GM23338 (cell line): Measurements from ENCODE around the gene SPSB4. TPM values are rescaled to one million over a fixed set of nuclear protein-coding genes. Genes with fewer than 3 reads are reported as not detected.

Experiments used
- ATAC-seq: fragments of 200-7000 bp; cut with Tn5 transposase; 3 replicates; pipeline ENCODE4 v1.9.1; 2020
- DNase-seq: peaks from one replicate; pipeline ENCODE4 v3.0.0-alpha.2; 2015; ENCODE audit warnings: low spot score
- H2AFZ ChIP-seq: fragments of 200-600 bp; sonication (generic); 2 replicates; pipeline ENCODE4 v1.8.0; 2016; ENCODE audit warnings: antibody characterized with exemption, mild to moderate bottlenecking, moderate library complexity
- H3F3A ChIP-seq: fragments of 200-600 bp; sonication (generic); replicated peaks from 2 replicates; pipeline ENCODE4 v1.8.0; 2017; ENCODE audit warnings: antibody characterized with exemption, mixed run types, low read depth
- H3K27ac ChIP-seq: fragments of 200-600 bp; sonication (generic); 2 replicates; pipeline ENCODE4 v1.6.1; 2016; ENCODE audit warnings: low read depth
- H3K27me3 ChIP-seq: fragments of 200-600 bp; sonication (generic); 2 replicates; pipeline ENCODE4 v1.8.0; 2016; ENCODE audit warnings: mild to moderate bottlenecking, mixed run types, moderate library complexity; ENCODE audit not compliant: insufficient read depth
- H3K36me3 ChIP-seq: fragments of 200-600 bp; sonication (generic); 2 replicates; pipeline ENCODE4 v1.8.0; 2016; ENCODE audit warnings: mild to moderate bottlenecking; ENCODE audit not compliant: insufficient read depth
- H3K4me1 ChIP-seq: fragments of 200-600 bp; sonication (generic); 2 replicates; pipeline ENCODE4 v1.8.0; 2016; ENCODE audit warnings: mild to moderate bottlenecking, moderate library complexity; ENCODE audit not compliant: insufficient read depth
- H3K4me2 ChIP-seq: fragments of 200-600 bp; sonication (generic); 2 replicates; pipeline ENCODE4 v1.7.1; 2017; ENCODE audit warnings: mixed run types
- H3K4me3 ChIP-seq: fragments of 200-600 bp; sonication (generic); 2 replicates; pipeline ENCODE4 v1.6.1; 2016; ENCODE audit warnings: mixed run types
- H3K79me2 ChIP-seq: fragments of 200-600 bp; sonication (generic); replicated peaks from 2 replicates; pipeline ENCODE4 v1.8.0; 2017; ENCODE audit warnings: mild to moderate bottlenecking; ENCODE audit not compliant: insufficient read depth
- H3K9me2 ChIP-seq: fragments of 200-600 bp; sonication (generic); 2 replicates; pipeline ENCODE4 v1.8.0; 2017; ENCODE audit not compliant: insufficient read depth
- H4K20me1 ChIP-seq: fragments of 200-600 bp; sonication (generic); replicated peaks from 2 replicates; pipeline ENCODE4 v1.8.0; 2017; ENCODE audit warnings: mild to moderate bottlenecking; ENCODE audit not compliant: insufficient read depth
- H3K27ac Mint-ChIP-seq: 2 replicates; pipeline ENCODE4 v1.8.0; 2020; ENCODE audit warnings: inconsistent platforms, mild to moderate bottlenecking, moderate library complexity, mixed read lengths
- H3K27me3 Mint-ChIP-seq: 3 replicates; pipeline ENCODE4 v1.8.0; 2022; ENCODE audit warnings: low read depth, mild to moderate bottlenecking, moderate library complexity, mixed read lengths, inconsistent platforms; ENCODE audit not compliant: insufficient read depth, poor library complexity
- H3K36me3 Mint-ChIP-seq: 3 replicates; pipeline ENCODE4 v1.8.0; 2021; ENCODE audit warnings: low read depth, mild to moderate bottlenecking, inconsistent platforms, moderate library complexity, mixed read lengths
- H3K4me1 Mint-ChIP-seq: 3 replicates; pipeline ENCODE4 v1.8.0; 2020; ENCODE audit warnings: mild to moderate bottlenecking, inconsistent platforms, mixed read lengths
- H3K4me3 Mint-ChIP-seq: 3 replicates; pipeline ENCODE4 v1.8.0; 2021; ENCODE audit warnings: moderate library complexity, mild to moderate bottlenecking, inconsistent platforms, mixed read lengths
- H3K9me3 Mint-ChIP-seq: 3 replicates; pipeline ENCODE4 v1.8.0; 2020; ENCODE audit warnings: moderate library complexity, mild to moderate bottlenecking, inconsistent platforms, mixed read lengths
- CREB1 ChIP-seq: fragments of 250-450 bp; sonication (Bioruptor Pico); IDR thresholded peaks from 2 replicates; pipeline ENCODE4 v1.5.0; 2020; ENCODE audit warnings: low read depth, mild to moderate bottlenecking, moderate library complexity
- JUNB ChIP-seq: IDR thresholded peaks from one replicate; pipeline ENCODE4 v1.6.1; 2016; ENCODE audit warnings: antibody characterized with exemption; ENCODE audit not compliant: unreplicated experiment
- NANOG ChIP-seq: IDR thresholded peaks from 2 replicates; pipeline ENCODE4 v1.6.1; 2016; ENCODE audit warnings: antibody characterized with exemption, borderline replicate concordance
- POLR2AphosphoS5 ChIP-seq: IDR thresholded peaks from 2 replicates; pipeline ENCODE4 v1.6.1; 2016; ENCODE audit warnings: antibody characterized with exemption, low read depth
- ZNF114 ChIP-seq: fragments of 250-450 bp; sonication (Bioruptor Pico); IDR thresholded peaks from 2 replicates; pipeline ENCODE4 v1.5.0; 2020; ENCODE audit warnings: mild to moderate bottlenecking, moderate library complexity
- polyA plus RNA-seq: library from polyadenylated mRNA; unstranded; fragments of >200 nt; fragmentation: Nextera tagmentation; extraction: Ambion mirVana; gene quantifications from 2 replicates; pipeline ENCODE4 v1.2.1, GENCODE V29; 2016
- total RNA-seq: library from RNA; depleted of rRNA; stranded (reverse); fragments of >200 nt; shearing (Covaris generic); gene quantifications from 2 replicates; pipeline ENCODE4 v1.2.3, GENCODE V29; 2014
- TF ChIP-seq, protein P1 (sequence below): fragments of 250-450 bp; sonication (Bioruptor Pico); IDR thresholded peaks from 2 replicates; pipeline ENCODE4 v1.5.0; 2020; ENCODE audit warnings: mild to moderate bottlenecking, moderate library complexity
- TF ChIP-seq, protein P2 (sequence below): IDR thresholded peaks from one replicate; pipeline ENCODE4 v1.6.1; 2018; ENCODE audit warnings: antibody characterized with exemption; ENCODE audit not compliant: unreplicated experiment
- TF ChIP-seq, protein P3 (sequence below), 2 experiments: fragments of 200-600 bp in 1 of 2; sonication (generic) in 1 of 2; conservative IDR thresholded peaks; 2 replicates each; pipeline versions ENCODE4 v1.5.1 to v1.6.1; 2016 to 2017; ENCODE audit warnings: antibody characterized with exemption in 2 of 2, low read depth in 2 of 2, mild to moderate bottlenecking in 2 of 2, moderate library complexity in 1 of 2
- TF ChIP-seq, protein P4 (sequence below): IDR thresholded peaks from 2 replicates; pipeline ENCODE4 v1.6.1; 2016; ENCODE audit warnings: antibody characterized with exemption

The SPSB4 gene
- total and polyA plus RNA-seq, 2 experiments from 2014 or later: 6.7 to 25.9 TPM

DNA sequence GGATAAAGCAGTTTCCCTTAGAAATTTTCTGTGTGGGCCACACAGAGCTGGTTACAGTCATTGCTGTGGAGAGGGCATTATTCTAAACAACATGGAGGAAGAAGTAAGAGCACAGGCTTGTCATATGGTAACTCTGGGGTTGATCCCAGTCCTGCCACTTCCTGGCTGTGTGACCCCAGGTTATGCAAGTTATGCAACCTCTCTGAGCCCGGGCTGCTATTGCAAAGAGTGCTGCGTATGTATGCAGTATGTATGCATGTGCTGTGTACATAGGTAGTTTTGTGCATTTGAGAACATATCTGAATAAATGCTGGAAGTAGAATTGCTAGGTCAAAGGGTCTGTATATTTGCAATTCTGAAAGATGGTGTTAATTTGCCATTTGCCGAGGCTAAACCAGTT lies 9.2 kb downstream of the SPSB4 start:
- TF ChIP-seq CREB1 (CRISPR knock-in tag) (no peak), NANOG (no peak), POLR2AphosphoS5 (no peak), ZNF114 (CRISPR knock-in tag) (no peak)
- H2AFZ ChIP-seq: no peak overlapping the region
- H3K4me2 ChIP-seq: no peak overlapping the region
- Mint-ChIP-seq H3K4me1 (peaks cover 32% of the 10 kb centered on the region), H3K4me3 (no peak overlapping the region), H3K27me3 (peaks cover 5% of the 10 kb centered on the region), H3K36me3 (peaks cover 5% of the 10 kb centered on the region), H3K27ac (no peak overlapping the region), H3K9me3 (peaks cover 4% of the 10 kb centered on the region; the same call in 1 of the 3 replicates)
- no peaks in the 10 kb centered on the region for H3K9me2 ChIP-seq
- peaks cover 17% of the 10 kb centered on the region for H3K79me2 ChIP-seq
- DNase-seq (no peak), ATAC-seq (no peak)
- no peaks in the 10 kb centered on the region for H3F3A ChIP-seq
- H3K27me3 ChIP-seq: no peaks in the 10 kb centered on the region
- no peak overlapping the region for H3K27ac ChIP-seq
- no peaks in the 10 kb centered on the region; the same call in 1 of the 2 replicates for H4K20me1 ChIP-seq
- no peaks in the 10 kb centered on the region for H3K36me3 ChIP-seq
- no peak overlapping the region for H3K4me3 ChIP-seq
- peaks cover 3% of the 10 kb centered on the region; the same call in 1 of the 2 replicates for H3K4me1 ChIP-seq

DNA sequence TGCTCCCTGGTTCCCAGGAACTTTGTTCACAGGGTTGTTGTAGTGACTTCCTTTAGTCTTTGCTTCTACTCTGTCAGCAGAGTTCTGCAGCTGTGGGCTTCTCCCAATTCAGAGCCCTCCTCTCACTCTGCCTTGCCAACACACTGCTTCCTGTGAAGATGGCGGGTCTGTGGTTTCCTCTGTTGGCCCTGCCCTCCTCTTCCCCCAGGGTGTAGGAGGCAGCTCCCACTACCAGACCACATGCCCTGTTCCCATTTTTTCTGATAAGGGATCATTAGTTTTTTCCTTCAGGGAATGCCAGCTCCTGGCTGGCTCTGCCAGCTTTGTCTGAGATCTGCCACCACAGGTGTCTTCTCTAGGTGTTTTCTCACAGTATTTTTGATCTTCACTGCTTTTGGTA lies 12.7 kb downstream of the SPSB4 start:
- ATAC-seq (peak; percentile 35; the same call in 1 of the 3 replicates), DNase-seq (no peak)
- Histone ChIP-seq H3K4me2 (no peak overlapping the region), H3K4me1 (peaks cover 3% of the 10 kb centered on the region; the same call in 1 of the 2 replicates), H3K27me3 (no peaks in the 10 kb centered on the region), H3K4me3 (no peak overlapping the region), H3K27ac (no peak overlapping the region), H3K79me2 (peaks cover 14% of the 10 kb centered on the region), H4K20me1 (no peaks in the 10 kb centered on the region; the same call in 1 of the 2 replicates), H3F3A (no peaks in the 10 kb centered on the region), H3K36me3 (no peaks in the 10 kb centered on the region), H3K9me2 (no peaks in the 10 kb centered on the region), H2AFZ (no peak overlapping the region)
- Mint-ChIP-seq H3K27me3 (peaks cover 5% of the 10 kb centered on the region), H3K27ac (no peak overlapping the region; the same call in 1 of the 2 replicates), H3K4me1 (peaks cover 23% of the 10 kb centered on the region), H3K4me3 (no peak overlapping the region), H3K9me3 (peaks cover 4% of the 10 kb centered on the region; the same call in 1 of the 3 replicates), H3K36me3 (peaks cover 12% of the 10 kb centered on the region)
- TF ChIP-seq, protein P1, sequence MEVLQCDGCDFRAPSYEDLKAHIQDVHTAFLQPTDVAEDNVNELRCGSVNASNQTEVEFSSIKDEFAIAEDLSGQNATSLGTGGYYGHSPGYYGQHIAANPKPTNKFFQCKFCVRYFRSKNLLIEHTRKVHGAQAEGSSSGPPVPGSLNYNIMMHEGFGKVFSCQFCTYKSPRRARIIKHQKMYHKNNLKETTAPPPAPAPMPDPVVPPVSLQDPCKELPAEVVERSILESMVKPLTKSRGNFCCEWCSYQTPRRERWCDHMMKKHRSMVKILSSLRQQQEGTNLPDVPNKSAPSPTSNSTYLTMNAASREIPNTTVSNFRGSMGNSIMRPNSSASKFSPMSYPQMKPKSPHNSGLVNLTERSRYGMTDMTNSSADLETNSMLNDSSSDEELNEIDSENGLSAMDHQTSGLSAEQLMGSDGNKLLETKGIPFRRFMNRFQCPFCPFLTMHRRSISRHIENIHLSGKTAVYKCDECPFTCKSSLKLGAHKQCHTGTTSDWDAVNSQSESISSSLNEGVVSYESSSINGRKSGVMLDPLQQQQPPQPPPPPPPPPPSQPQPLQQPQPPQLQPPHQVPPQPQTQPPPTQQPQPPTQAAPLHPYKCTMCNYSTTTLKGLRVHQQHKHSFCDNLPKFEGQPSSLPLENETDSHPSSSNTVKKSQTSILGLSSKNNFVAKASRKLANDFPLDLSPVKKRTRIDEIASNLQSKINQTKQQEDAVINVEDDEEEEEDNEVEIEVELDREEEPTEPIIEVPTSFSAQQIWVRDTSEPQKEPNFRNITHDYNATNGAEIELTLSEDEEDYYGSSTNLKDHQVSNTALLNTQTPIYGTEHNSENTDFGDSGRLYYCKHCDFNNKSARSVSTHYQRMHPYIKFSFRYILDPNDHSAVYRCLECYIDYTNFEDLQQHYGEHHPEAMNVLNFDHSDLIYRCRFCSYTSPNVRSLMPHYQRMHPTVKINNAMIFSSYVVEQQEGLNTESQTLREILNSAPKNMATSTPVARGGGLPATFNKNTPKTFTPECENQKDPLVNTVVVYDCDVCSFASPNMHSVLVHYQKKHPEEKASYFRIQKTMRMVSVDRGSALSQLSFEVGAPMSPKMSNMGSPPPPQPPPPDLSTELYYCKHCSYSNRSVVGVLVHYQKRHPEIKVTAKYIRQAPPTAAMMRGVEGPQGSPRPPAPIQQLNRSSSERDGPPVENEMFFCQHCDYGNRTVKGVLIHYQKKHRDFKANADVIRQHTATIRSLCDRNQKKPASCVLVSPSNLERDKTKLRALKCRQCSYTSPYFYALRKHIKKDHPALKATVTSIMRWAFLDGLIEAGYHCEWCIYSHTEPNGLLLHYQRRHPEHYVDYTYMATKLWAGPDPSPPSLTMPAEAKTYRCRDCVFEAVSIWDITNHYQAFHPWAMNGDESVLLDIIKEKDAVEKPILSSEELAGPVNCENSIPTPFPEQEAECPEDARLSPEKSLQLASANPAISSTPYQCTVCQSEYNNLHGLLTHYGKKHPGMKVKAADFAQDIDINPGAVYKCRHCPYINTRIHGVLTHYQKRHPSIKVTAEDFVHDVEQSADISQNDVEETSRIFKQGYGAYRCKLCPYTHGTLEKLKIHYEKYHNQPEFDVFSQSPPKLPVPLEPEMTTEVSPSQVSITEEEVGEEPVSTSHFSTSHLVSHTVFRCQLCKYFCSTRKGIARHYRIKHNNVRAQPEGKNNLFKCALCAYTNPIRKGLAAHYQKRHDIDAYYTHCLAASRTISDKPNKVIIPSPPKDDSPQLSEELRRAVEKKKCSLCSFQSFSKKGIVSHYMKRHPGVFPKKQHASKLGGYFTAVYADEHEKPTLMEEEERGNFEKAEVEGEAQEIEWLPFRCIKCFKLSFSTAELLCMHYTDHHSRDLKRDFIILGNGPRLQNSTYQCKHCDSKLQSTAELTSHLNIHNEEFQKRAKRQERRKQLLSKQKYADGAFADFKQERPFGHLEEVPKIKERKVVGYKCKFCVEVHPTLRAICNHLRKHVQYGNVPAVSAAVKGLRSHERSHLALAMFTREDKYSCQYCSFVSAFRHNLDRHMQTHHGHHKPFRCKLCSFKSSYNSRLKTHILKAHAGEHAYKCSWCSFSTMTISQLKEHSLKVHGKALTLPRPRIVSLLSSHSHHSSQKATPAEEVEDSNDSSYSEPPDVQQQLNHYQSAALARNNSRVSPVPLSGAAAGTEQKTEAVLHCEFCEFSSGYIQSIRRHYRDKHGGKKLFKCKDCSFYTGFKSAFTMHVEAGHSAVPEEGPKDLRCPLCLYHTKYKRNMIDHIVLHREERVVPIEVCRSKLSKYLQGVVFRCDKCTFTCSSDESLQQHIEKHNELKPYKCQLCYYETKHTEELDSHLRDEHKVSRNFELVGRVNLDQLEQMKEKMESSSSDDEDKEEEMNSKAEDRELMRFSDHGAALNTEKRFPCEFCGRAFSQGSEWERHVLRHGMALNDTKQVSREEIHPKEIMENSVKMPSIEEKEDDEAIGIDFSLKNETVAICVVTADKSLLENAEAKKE (CRISPR knock-in tag): no peak
- TF ChIP-seq NANOG (no peak), JUNB (no peak), POLR2AphosphoS5 (no peak)
- TF ChIP-seq, protein P2, sequence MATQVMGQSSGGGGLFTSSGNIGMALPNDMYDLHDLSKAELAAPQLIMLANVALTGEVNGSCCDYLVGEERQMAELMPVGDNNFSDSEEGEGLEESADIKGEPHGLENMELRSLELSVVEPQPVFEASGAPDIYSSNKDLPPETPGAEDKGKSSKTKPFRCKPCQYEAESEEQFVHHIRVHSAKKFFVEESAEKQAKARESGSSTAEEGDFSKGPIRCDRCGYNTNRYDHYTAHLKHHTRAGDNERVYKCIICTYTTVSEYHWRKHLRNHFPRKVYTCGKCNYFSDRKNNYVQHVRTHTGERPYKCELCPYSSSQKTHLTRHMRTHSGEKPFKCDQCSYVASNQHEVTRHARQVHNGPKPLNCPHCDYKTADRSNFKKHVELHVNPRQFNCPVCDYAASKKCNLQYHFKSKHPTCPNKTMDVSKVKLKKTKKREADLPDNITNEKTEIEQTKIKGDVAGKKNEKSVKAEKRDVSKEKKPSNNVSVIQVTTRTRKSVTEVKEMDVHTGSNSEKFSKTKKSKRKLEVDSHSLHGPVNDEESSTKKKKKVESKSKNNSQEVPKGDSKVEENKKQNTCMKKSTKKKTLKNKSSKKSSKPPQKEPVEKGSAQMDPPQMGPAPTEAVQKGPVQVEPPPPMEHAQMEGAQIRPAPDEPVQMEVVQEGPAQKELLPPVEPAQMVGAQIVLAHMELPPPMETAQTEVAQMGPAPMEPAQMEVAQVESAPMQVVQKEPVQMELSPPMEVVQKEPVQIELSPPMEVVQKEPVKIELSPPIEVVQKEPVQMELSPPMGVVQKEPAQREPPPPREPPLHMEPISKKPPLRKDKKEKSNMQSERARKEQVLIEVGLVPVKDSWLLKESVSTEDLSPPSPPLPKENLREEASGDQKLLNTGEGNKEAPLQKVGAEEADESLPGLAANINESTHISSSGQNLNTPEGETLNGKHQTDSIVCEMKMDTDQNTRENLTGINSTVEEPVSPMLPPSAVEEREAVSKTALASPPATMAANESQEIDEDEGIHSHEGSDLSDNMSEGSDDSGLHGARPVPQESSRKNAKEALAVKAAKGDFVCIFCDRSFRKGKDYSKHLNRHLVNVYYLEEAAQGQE: no peak
- TF ChIP-seq, protein P3, sequence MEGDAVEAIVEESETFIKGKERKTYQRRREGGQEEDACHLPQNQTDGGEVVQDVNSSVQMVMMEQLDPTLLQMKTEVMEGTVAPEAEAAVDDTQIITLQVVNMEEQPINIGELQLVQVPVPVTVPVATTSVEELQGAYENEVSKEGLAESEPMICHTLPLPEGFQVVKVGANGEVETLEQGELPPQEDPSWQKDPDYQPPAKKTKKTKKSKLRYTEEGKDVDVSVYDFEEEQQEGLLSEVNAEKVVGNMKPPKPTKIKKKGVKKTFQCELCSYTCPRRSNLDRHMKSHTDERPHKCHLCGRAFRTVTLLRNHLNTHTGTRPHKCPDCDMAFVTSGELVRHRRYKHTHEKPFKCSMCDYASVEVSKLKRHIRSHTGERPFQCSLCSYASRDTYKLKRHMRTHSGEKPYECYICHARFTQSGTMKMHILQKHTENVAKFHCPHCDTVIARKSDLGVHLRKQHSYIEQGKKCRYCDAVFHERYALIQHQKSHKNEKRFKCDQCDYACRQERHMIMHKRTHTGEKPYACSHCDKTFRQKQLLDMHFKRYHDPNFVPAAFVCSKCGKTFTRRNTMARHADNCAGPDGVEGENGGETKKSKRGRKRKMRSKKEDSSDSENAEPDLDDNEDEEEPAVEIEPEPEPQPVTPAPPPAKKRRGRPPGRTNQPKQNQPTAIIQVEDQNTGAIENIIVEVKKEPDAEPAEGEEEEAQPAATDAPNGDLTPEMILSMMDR (conservative IDR thresholded peaks at IDR 0.05; ENCODE audit: low read depth in 2 of 2): no peak
- TF ChIP-seq, protein P4, sequence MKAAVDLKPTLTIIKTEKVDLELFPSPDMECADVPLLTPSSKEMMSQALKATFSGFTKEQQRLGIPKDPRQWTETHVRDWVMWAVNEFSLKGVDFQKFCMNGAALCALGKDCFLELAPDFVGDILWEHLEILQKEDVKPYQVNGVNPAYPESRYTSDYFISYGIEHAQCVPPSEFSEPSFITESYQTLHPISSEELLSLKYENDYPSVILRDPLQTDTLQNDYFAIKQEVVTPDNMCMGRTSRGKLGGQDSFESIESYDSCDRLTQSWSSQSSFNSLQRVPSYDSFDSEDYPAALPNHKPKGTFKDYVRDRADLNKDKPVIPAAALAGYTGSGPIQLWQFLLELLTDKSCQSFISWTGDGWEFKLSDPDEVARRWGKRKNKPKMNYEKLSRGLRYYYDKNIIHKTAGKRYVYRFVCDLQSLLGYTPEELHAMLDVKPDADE: no peak
